Ovary (tissue), 9 donors: ENCODE measurements around the gene RPS3. TPM values are rescaled to one million over a fixed set of nuclear protein-coding genes. Genes with fewer than 3 reads are reported as not detected.

Source experiments
- DNase-seq, 5 donors: peaks; one replicate each; pipeline ENCODE4 v3.0.0-alpha.2; 2019 to 2020
- H3K27ac ChIP-seq, 2 donors: fragments of 200-600 bp; one replicate each; pipeline versions ENCODE4 v1.5.1 to v1.8.0; 2019 to 2022
- H3K27me3 ChIP-seq: fragments of 200-600 bp; one replicate; pipeline ENCODE4 v1.8.0; 2022
- H3K36me3 ChIP-seq: fragments of 200-600 bp; sonication (generic); one replicate; pipeline ENCODE4 v1.5.1; 2019
- H3K4me1 ChIP-seq: one replicate; pipeline ENCODE4 v1.8.1; 2013; ENCODE audit warnings: mild to moderate bottlenecking, moderate library complexity; ENCODE audit not compliant: insufficient read depth
- H3K4me3 ChIP-seq: fragments of 200-600 bp; sonication (generic); one replicate; pipeline ENCODE4 v1.5.1; 2017
- H3K9me3 ChIP-seq, 2 donors: fragments of 200-600 bp in 1 of 2; sonication (generic) in 1 of 2; one replicate each; pipeline versions ENCODE4 v1.5.1 to v1.8.1; 2013 to 2019; ENCODE audit warnings: mild to moderate bottlenecking in 1 of 2, moderate library complexity in 1 of 2
- EP300 ChIP-seq: sonication (generic); formaldehyde crosslinking; IDR thresholded peaks from one replicate; pipeline ENCODE4 v1.6.1; 2017; ENCODE audit warnings: antibody characterized with exemption
- POLR2A ChIP-seq: fragments of 450-650 bp; IDR thresholded peaks from one replicate; pipeline ENCODE4 v1.6.1; 2017; ENCODE audit warnings: antibody characterized with exemption, mild to moderate bottlenecking, moderate library complexity
- WGBS, 3 donors: extraction: QIAGEN DNeasy Blood & Tissue Kit in 1 of 3; methylation state at CpG; one replicate each; pipeline versions ENCODE4 v1.1.5 to v1.1.7; 2013 to 2017; 5-methylcytosine and 5-hydroxymethylcytosine counted together
- intact Hi-C, 4 donors: fragments of 100-400 bp; cut with DNase I; formaldehyde crosslinking; loops; one replicate each; pipeline versions ENCODE4 v1.11.0 to v1.15.1; 2022 to 2023
- polyA plus RNA-seq, 2 donors: library from polyadenylated mRNA; stranded (reverse); fragments of 200-250 nt in 1 of 2; fragments of 350-450 nt in 1 of 2; fragmentation: Illumina TruSeq in 1 of 2; extraction: RNeasy Lipid Tissue Mini Kit (QIAGEN cat#74804) in 1 of 2; gene quantifications; one replicate each; pipeline ENCODE4 v1.2.3, GENCODE V29; 2013 to 2014
- total RNA-seq, 7 donors: library from RNA; depleted of rRNA in 2 of 7; stranded (reverse); fragments of >200 nt in 2 of 7; fragmentation: NEBNext Ultra II Directional in 3 of 7; extraction: Animal tissue kit (Norgen Biotek cat#: 25700) in 3 of 7; gene quantifications; one replicate each; pipeline versions ENCODE4 v1.1.0 to v1.2.4, GENCODE V29; 2016 to 2023
- TF ChIP-seq, protein P1 (sequence below), 3 donors: fragments of 450-650 bp in 2 of 3; fragments of 200-600 bp in 1 of 3; IDR thresholded peaks; one replicate each; pipeline versions ENCODE4 v1.5.1 to v1.8.0; 2016 to 2022; ENCODE audit warnings: antibody characterized with exemption in 3 of 3, mild to moderate bottlenecking in 1 of 3
- donor health status: DM: no; HTN: no; CAD: no; lungs with moderate emphysema.
- donor health status: DM: no; HTN: no; CAD: no.
- donor health status: Bipolar disorder and iron deficiency.
- donor health status: DM: yes; HTN: yes; CAD: no.
- donor health status: DM: no; HTN: no; CAD: no.
- donor health status: DM: yes; HTN: yes; CAD: no.

Gene RPS3
- total and polyA plus RNA-seq, 9 donors: 3,268 to 7,276 (median 5,342) TPM

DNA sequence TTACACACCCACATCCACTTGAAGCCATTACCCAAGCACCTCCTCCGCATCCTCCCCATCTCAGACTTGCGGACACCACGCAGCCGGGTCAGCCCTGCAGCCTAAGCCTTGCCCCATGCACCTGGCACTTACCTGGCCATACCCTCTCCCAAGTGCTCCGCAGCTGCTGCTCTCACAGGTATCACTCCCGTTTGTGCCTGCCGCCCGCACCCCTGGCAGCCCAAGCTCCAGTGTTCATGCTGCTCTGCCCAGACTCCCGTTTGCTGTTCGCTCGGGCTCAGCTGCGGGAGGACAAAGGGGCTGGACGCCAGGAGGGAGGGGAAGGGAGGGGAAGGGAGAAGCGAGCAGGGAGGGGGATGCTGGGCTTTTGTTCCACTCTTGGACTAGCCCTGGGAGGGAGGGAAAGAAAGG is 33.6 kb downstream of the RPS3 start, which contains the start of gene KLHL35:
Gene KLHL35 (minus strand): TSS at position 293 of the 411 bp plus-strand sequence. CDS start 2,574 bp downstream, outside the sequence.
- peaks cover 5% of the 10 kb centered on the region for H3K4me1 ChIP-seq
- 8 to 12% (median 11%) methylated on average over 14 of the region's 14 CpGs for WGBS, 3 donors
- H3K27ac ChIP-seq: no peak within 1 kb of the TSS
- no peaks in the 10 kb centered on the region for H3K36me3 ChIP-seq
- TF ChIP-seq EP300 (no peak), POLR2A (no peak)
- TF ChIP-seq, protein P1, sequence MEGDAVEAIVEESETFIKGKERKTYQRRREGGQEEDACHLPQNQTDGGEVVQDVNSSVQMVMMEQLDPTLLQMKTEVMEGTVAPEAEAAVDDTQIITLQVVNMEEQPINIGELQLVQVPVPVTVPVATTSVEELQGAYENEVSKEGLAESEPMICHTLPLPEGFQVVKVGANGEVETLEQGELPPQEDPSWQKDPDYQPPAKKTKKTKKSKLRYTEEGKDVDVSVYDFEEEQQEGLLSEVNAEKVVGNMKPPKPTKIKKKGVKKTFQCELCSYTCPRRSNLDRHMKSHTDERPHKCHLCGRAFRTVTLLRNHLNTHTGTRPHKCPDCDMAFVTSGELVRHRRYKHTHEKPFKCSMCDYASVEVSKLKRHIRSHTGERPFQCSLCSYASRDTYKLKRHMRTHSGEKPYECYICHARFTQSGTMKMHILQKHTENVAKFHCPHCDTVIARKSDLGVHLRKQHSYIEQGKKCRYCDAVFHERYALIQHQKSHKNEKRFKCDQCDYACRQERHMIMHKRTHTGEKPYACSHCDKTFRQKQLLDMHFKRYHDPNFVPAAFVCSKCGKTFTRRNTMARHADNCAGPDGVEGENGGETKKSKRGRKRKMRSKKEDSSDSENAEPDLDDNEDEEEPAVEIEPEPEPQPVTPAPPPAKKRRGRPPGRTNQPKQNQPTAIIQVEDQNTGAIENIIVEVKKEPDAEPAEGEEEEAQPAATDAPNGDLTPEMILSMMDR (IDR thresholded peaks at IDR 0.05): no peak
- no peak within 1 kb of the TSS for H3K4me3 ChIP-seq
- H3K27me3 ChIP-seq: peaks cover 5% of the 10 kb centered on the region
- DNase-seq: no peak
- H3K9me3 ChIP-seq: no peaks in the 10 kb centered on the region
- intact Hi-C loops: no loop called here

DNA sequence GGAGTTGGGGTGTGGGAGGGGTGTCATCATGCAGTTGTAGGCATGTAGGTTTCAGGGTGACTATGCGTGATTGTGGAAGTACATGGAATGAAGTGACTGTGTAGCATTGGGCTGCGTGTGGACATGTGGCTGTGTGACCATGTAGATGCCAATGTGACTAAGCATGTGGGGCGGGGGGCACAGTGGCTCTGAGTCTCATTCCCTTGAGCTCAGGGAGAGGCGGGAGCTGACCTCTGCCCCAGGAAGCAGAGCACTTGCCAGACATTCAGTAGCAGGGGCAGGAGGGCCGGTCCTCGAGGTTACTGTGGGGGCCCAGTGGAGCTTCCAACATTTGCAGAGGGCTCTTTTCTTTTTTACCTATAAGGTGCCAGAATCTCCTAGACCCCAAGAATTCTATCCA is 34.1 kb downstream of the RPS3 start:
- TF ChIP-seq EP300: no peak
- TF ChIP-seq, protein P1 (IDR thresholded peaks at IDR 0.05): no peak
- no peak for TF ChIP-seq POLR2A
- Histone ChIP-seq H3K27ac (no peak overlapping the region), H3K4me1 (peaks cover 5% of the 10 kb centered on the region), H3K9me3 (no peaks in the 10 kb centered on the region), H3K36me3 (no peaks in the 10 kb centered on the region), H3K27me3 (peaks cover 5% of the 10 kb centered on the region), H3K4me3 (no peak overlapping the region)
- intact Hi-C loops: no loop called here
- DNase-seq: no peak
- 78 to 82% (median 79%) methylated on average over 6 of the region's 6 CpGs for WGBS, 3 donors

DNA sequence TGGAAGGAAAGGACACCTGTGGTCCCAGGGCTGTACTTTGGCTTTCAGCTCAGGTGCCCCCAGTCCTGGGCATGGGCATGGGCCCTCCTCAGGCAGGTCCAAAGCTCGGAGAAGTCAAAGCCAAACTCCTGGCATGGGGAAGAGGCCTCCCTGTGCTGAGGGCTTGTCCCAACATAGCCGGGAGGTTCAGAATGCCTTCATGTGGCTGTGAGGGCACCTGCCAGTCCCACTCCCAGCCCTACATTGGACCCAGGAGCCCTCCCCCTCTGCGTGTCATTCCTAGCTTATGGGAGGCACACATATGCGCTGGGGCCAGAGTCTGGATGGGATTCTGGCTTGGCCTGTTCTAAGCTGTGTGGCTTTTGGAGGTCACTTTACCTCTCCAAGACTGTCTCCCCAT is 34.7 kb downstream of the RPS3 start:
- Histone ChIP-seq H3K4me3 (no peak overlapping the region), H3K36me3 (no peaks in the 10 kb centered on the region), H3K9me3 (no peaks in the 10 kb centered on the region), H3K27ac (no peak overlapping the region), H3K4me1 (peaks cover 5% of the 10 kb centered on the region), H3K27me3 (peaks cover 5% of the 10 kb centered on the region)
- intact Hi-C loops: no loop called here
- 92 to 97% (median 94%) methylated on average over 4 of the region's 4 CpGs for WGBS, 3 donors
- TF ChIP-seq EP300 (no peak), POLR2A (no peak)
- TF ChIP-seq, protein P1 (IDR thresholded peaks at IDR 0.05): no peak
- no peak for DNase-seq

DNA sequence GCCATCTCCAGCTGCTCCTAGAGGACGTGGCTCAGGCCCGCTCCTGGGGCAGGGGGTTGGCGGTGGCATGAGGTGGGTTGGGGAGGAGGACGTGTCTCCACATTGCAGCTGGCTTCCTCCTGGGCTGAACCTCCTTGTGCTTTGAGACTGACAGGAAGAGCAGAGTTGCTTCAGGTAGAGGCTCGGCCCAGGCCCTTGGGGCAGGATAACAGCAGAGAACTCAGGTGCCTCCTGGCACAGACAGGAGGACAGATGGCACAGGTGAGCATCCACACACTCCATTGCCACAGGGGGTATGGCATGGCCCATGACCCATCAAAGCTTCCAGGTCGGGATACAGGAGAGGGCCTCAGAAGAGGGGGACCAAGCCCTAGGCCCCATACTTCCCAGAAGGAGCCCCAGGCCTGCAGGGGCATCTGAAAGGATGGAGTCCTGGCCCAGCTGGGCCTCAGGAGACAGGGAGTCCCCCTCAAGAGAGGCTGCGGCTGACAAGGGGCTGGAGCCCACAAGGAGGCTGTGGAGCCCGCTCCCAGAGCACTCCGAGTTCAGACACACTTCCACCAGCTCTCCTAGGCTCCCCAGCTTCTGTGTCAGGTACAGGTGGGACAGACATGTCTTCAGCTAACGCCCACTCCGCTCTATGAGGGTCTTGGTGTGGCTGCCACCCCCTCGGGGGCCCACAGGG is 35.7 kb downstream of the RPS3 start:
- H3K9me3 ChIP-seq: no peaks in the 10 kb centered on the region
- H3K27me3 ChIP-seq: peaks cover 5% of the 10 kb centered on the region
- no peaks in the 10 kb centered on the region for H3K36me3 ChIP-seq
- no peak overlapping the region for H3K27ac ChIP-seq
- H3K4me3 ChIP-seq: no peak overlapping the region
- intact Hi-C loops: no loop called here
- DNase-seq: no peak
- TF ChIP-seq, protein P1 (IDR thresholded peaks at IDR 0.05): no peak
- TF ChIP-seq EP300 (no peak), POLR2A (no peak)
- H3K4me1 ChIP-seq: no peaks in the 10 kb centered on the region
- 86 to 92% (median 91%) methylated on average over 11 to 12 of the region's 12 CpGs for WGBS, 3 donors
